Endothelial cell of umbilical vein (primary cell): Measurements from ENCODE around the gene ADAM10. TPM values are rescaled to one million over a fixed set of nuclear protein-coding genes. Genes with fewer than 3 reads are reported as not detected.

Source experiments
- BruUV-seq: library from RNA; stranded (reverse); fragments of 400-500 nt; replicated peaks from 2 replicates; lab custom pipeline; 2021; lab: Mats Ljungman, UMichigan
- CTCF ChIA-PET: fragments of 300-600, 350-600 bp; sonication (Branson Sonifier 250); formaldehyde crosslinking; loops from one replicate; lab custom pipeline; 2021; ENCODE audit warnings: antibody characterized with exemption, inconsistent platforms; lab: Charles Lee
- POLR2A ChIA-PET: fragments of 300-600, 350-600 bp; sonication (Branson Sonifier 250); formaldehyde crosslinking; loops from one replicate; lab custom pipeline; 2021; ENCODE audit warnings: antibody characterized with exemption, inconsistent platforms; lab: Charles Lee
- DNase-seq: peaks from one replicate; pipeline ENCODE4 v3.0.0-alpha.2; 2011; ENCODE audit warnings: low read depth, low spot score
- FAIRE-seq: peaks from 2 replicates; lab custom pipeline; 2011; peaks lifted over from hg19 to GRCh38; lab: Jason Lieb, UNC
- H2AFZ ChIP-seq: 2 replicates; pipeline ENCODE4 v1.6.0; 2012; ENCODE audit warnings: low read depth, low read length, control low read depth, inconsistent platforms
- H3K27ac ChIP-seq: 2 replicates; pipeline ENCODE4 v1.5.1; 2011; ENCODE audit warnings: low read depth, mild to moderate bottlenecking, control low read depth, low read length, moderate library complexity; ENCODE audit not compliant: insufficient read depth
- H3K27me3 ChIP-seq, 2 experiments: 2 replicates each; pipeline versions ENCODE4 v1.6.0 to v1.6.1; 2011; ENCODE audit warnings: low read length in 2 of 2, mixed read lengths in 1 of 2; ENCODE audit not compliant: control insufficient read depth in 2 of 2, insufficient read depth in 2 of 2
- H3K36me3 ChIP-seq, 2 experiments: 2 replicates in 1 of 2; 3 replicates in 1 of 2; pipeline ENCODE4 v1.5.1; 2011; ENCODE audit warnings: low read length in 2 of 2, mild to moderate bottlenecking in 1 of 2, moderate library complexity in 1 of 2; ENCODE audit not compliant: control insufficient read depth in 2 of 2, insufficient read depth in 2 of 2; ENCODE audit errors: extremely low read depth in 1 of 2
- H3K4me1 ChIP-seq: 3 replicates; pipeline ENCODE4 v1.5.1; 2011; ENCODE audit warnings: mild to moderate bottlenecking, low read length; ENCODE audit not compliant: control insufficient read depth, insufficient read depth; ENCODE audit errors: extremely low read depth
- H3K4me2 ChIP-seq: 2 replicates; pipeline ENCODE4 v1.6.1; 2011; ENCODE audit warnings: low read length, control low read depth, mixed read lengths; ENCODE audit not compliant: insufficient read depth
- H3K4me3 ChIP-seq, 3 experiments: fragments of 200-600 bp in 1 of 3; sonication (generic), shearing (Covaris generic) in 1 of 3; replicated peaks in 1 of 3; 2 replicates each; pipeline ENCODE4 v1.5.1; 2011 to 2016; ENCODE audit warnings: control low read depth in 3 of 3, low read length in 3 of 3, mild to moderate bottlenecking in 2 of 3, inconsistent platforms in 1 of 3, low read depth in 1 of 3, moderate library complexity in 1 of 3; ENCODE audit not compliant: insufficient read depth in 1 of 3
- H3K79me2 ChIP-seq: 2 replicates; pipeline ENCODE4 v1.6.0; 2012; ENCODE audit warnings: low read length, inconsistent platforms; ENCODE audit not compliant: control insufficient read depth, insufficient read depth
- H3K9ac ChIP-seq: replicated peaks from 2 replicates; pipeline ENCODE3; 2011; ENCODE audit warnings: low read length, control low read depth; ENCODE audit not compliant: insufficient read depth; ENCODE audit errors: extremely low read depth
- H3K9me1 ChIP-seq: replicated peaks from 3 replicates; pipeline ENCODE4 v1.6.0; 2011; ENCODE audit warnings: mild to moderate bottlenecking, low read length; ENCODE audit not compliant: control insufficient read depth, insufficient read depth; ENCODE audit errors: extremely low read depth
- H3K9me3 ChIP-seq: replicated peaks from 2 replicates; pipeline ENCODE4 v1.5.1; 2012; ENCODE audit warnings: low read length, inconsistent platforms; ENCODE audit not compliant: control insufficient read depth, insufficient read depth
- H4K20me1 ChIP-seq: replicated peaks from 2 replicates; pipeline ENCODE3; 2011; ENCODE audit warnings: mild to moderate bottlenecking, low read length; ENCODE audit not compliant: control insufficient read depth, insufficient read depth; ENCODE audit errors: extremely low read depth
- CTCF ChIP-seq, 2 donors: IDR thresholded peaks; 1 replicate in 1 of 2; 2 replicates in 1 of 2; pipeline ENCODE4 v1.5.1; 2011; ENCODE audit warnings: low read length in 2 of 2, mild to moderate bottlenecking in 2 of 2, moderate library complexity in 2 of 2, control low read depth in 1 of 2, inconsistent platforms in 1 of 2, low read depth in 1 of 2; ENCODE audit not compliant: insufficient read depth in 1 of 2; ENCODE audit errors: extremely low read depth in 1 of 2
- EZH2 ChIP-seq: IDR thresholded peaks from 2 replicates; pipeline ENCODE4 v1.6.1; 2012; ENCODE audit warnings: borderline replicate concordance, low read depth, mild to moderate bottlenecking, moderate library complexity, low read length, inconsistent platforms; ENCODE audit not compliant: severe bottlenecking
- FOS ChIP-seq: IDR thresholded peaks from 2 replicates; pipeline ENCODE4 v1.6.1; 2011; ENCODE audit warnings: mild to moderate bottlenecking, low read length, moderate library complexity, borderline replicate concordance; ENCODE audit not compliant: insufficient read depth
- GATA2 ChIP-seq: IDR thresholded peaks from 2 replicates; pipeline ENCODE4 v1.7.0; 2011; ENCODE audit warnings: low read depth, mild to moderate bottlenecking, moderate library complexity, mixed read lengths, low read length; ENCODE audit not compliant: insufficient read length, insufficient read depth
- JUN ChIP-seq: IDR thresholded peaks from 2 replicates; pipeline ENCODE4 v1.6.1; 2011; ENCODE audit warnings: borderline replicate concordance, low read depth; ENCODE audit not compliant: insufficient read length, insufficient read depth
- MAX ChIP-seq: IDR thresholded peaks from 2 replicates; pipeline ENCODE4 v1.6.1; 2011; ENCODE audit not compliant: insufficient read depth, insufficient read length
- MYC ChIP-seq: IDR thresholded peaks from one replicate; pipeline ENCODE4 v1.6.1; 2011; ENCODE audit warnings: mild to moderate bottlenecking, low read depth, low read length
- POLR2A ChIP-seq: IDR thresholded peaks from 2 replicates; pipeline ENCODE4 v1.6.1; 2012; ENCODE audit warnings: low read depth, mild to moderate bottlenecking, control low read depth, low read length
- POLR2AphosphoS5 ChIP-seq: IDR thresholded peaks from 2 replicates; pipeline ENCODE4 v1.6.1; 2012; ENCODE audit warnings: low read depth, mild to moderate bottlenecking, control low read depth, low read length, moderate library complexity; ENCODE audit not compliant: insufficient read depth
- dilution Hi-C: fragments of 300-500 bp; cut with MboI; formaldehyde crosslinking; loops from one replicate; pipeline ENCODE4 v1.15.0; 2019; ENCODE audit warnings: low sequenced_read_pairs; ENCODE audit not compliant: extremely low pct_ligation_motif_present
- intact Hi-C: fragments of 100-400 bp; cut with micrococcal nuclease; formaldehyde crosslinking; loops from one replicate; pipeline ENCODE4 v1.10.0; 2022
- polyA plus RNA-seq, 4 experiments: library from polyadenylated mRNA; depleted of rRNA in 3 of 4; stranded (reverse) in 3 of 4; unstranded in 1 of 4; fragments of >200 nt; gene quantifications; 2 replicates each; pipeline versions ENCODE4 v1.2.1 to v1.2.3, GENCODE V29; 2011 to 2012; ENCODE audit warnings: missing spikeins in 1 of 4
- total RNA-seq: library from RNA; stranded (reverse); gene quantifications from 2 replicates; pipeline ENCODE4 v1.2.3, GENCODE V29; 2021

ADAM10 gene
- total and polyA plus RNA-seq, 2 donors (not counting 3 experiments of a cell fraction or from before 2014, with no cell fraction given), result 91.3 to 203 TPM

GRCh38 chr15:58584789-58585461 is 164.6 kb downstream of the ADAM10 start:
- H3K36me3 ChIP-seq, result no peaks in the 10 kb centered on the region
- H3K4me2 ChIP-seq, result no peak overlapping the region
- dilution Hi-C loops, result no loop called here
- BruUV-seq, result no TSS peak
- no peaks in the 10 kb centered on the region for H3K9me3 ChIP-seq
- DNase-seq, result no peak
- no peak overlapping the region for H3K9ac ChIP-seq
- no peak for FAIRE-seq
- H3K4me1 ChIP-seq, result no peaks in the 10 kb centered on the region
- H4K20me1 ChIP-seq, result no peaks in the 10 kb centered on the region
- no peaks in the 10 kb centered on the region for H3K79me2 ChIP-seq
- TF ChIP-seq EZH2 (no peak), POLR2AphosphoS5 (no peak), GATA2 (no peak), CTCF (IDR thresholded peaks at IDR 0.05; ENCODE audit: extremely low read depth in 1 of 2, insufficient read depth in 1 of 2, low read depth in 1 of 2, low read length in 2 of 2) (no peak), MAX (no peak), MYC (no peak), JUN (no peak), FOS (no peak), POLR2A (no peak)
- no peak overlapping the region for H3K4me3 ChIP-seq
- H2AFZ ChIP-seq, result no peak overlapping the region
- no peaks in the 10 kb centered on the region for H3K27me3 ChIP-seq
- POLR2A ChIA-PET, result interaction anchor here (0.6 kb wide), 1 partner anchor 82 kb away, joined by 4 read pairs; no protein-coding TSS in a partner anchor
- H3K9me1 ChIP-seq, result no peaks in the 10 kb centered on the region
- intact Hi-C loops, result no loop called here
- no peak overlapping the region for H3K27ac ChIP-seq
- CTCF ChIA-PET, result interaction anchor here (1.2 kb wide), 1 partner anchor 28 kb away, joined by 3 read pairs; no protein-coding TSS in a partner anchor
